Esophagus (tissue), 2 donors: ENCODE measurements around the gene PBX3. TPM values are rescaled to one million over a fixed set of nuclear protein-coding genes. Genes with fewer than 3 reads are reported as not detected.
A peak's percentile ranks its signal among the peaks of the same experiment; 100 is the strongest.

Experiments
- H3K27ac ChIP-seq, 2 donors: one replicate each; pipeline ENCODE4 v1.5.1; 2013; ENCODE audit warnings: low read depth in 2 of 2, mild to moderate bottlenecking in 2 of 2, inconsistent platforms in 1 of 2, low read length in 1 of 2, moderate library complexity in 1 of 2
- H3K27me3 ChIP-seq, 2 donors: one replicate each; pipeline ENCODE4 v1.6.1; 2013; ENCODE audit warnings: low read length in 2 of 2, control low read depth in 1 of 2, mild to moderate bottlenecking in 1 of 2; ENCODE audit not compliant: insufficient read depth in 2 of 2, control insufficient read depth in 1 of 2
- H3K36me3 ChIP-seq, 2 donors: one replicate each; pipeline ENCODE4 v1.6.1; 2013; ENCODE audit warnings: low read length in 1 of 2; ENCODE audit not compliant: control insufficient read depth in 2 of 2, insufficient read depth in 2 of 2
- H3K4me1 ChIP-seq, 2 donors: one replicate each; pipeline ENCODE4 v1.6.1; 2013; ENCODE audit warnings: low read length in 1 of 2; ENCODE audit not compliant: control insufficient read depth in 2 of 2, insufficient read depth in 2 of 2
- H3K4me3 ChIP-seq, 2 donors: one replicate each; pipeline ENCODE4 v1.5.1; 2013; ENCODE audit warnings: low read length in 2 of 2, mild to moderate bottlenecking in 2 of 2, low read depth in 1 of 2, moderate library complexity in 1 of 2
- H3K9me3 ChIP-seq, 2 donors: one replicate each; pipeline ENCODE4 v1.6.1; 2013; ENCODE audit warnings: mild to moderate bottlenecking in 2 of 2, low read depth in 1 of 2, low read length in 1 of 2, moderate library complexity in 1 of 2; ENCODE audit not compliant: control insufficient read depth in 2 of 2, insufficient read depth in 1 of 2
- WGBS, 2 donors: extraction: QIAGEN DNeasy Blood & Tissue Kit; methylation state at CpG; one replicate each; pipeline ENCODE4 v1.1.7; 2013; 5-methylcytosine and 5-hydroxymethylcytosine counted together
- polyA plus RNA-seq, 2 donors: library from polyadenylated mRNA; stranded (reverse); fragments of 200-250 nt; gene quantifications; one replicate each; pipeline ENCODE4 v1.2.3, GENCODE V29; 2013
- donor health status: healthy with polysubstance abuse.
- donor health status: Bipolar disorder and iron deficiency.

Gene PBX3
- polyA plus RNA-seq, 2 donors: 3.5 to 6.9 TPM

DNA sequence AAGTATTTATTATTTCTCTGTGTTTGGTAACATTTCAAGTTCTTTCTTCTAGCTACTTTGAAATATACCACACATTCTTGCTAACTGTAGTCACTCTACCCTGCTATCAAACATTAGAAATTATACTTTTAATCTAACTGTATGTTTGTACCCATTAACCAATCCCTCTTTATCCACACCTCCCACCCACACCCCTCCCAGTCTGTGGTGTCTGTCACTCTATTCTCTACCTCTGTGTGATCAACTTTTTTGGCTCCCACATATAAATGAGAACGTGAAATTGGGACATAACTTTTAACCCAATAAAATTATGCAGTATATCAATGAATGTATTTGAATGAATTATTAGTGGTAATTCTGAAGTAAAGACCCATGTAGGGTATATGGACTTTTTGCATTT, 79.7 kb downstream of the PBX3 start:
- no peaks in the 10 kb centered on the region for H3K4me1 ChIP-seq
- no peaks in the 10 kb centered on the region for H3K36me3 ChIP-seq
- H3K27ac ChIP-seq: no peak overlapping the region
- no peaks in the 10 kb centered on the region for H3K27me3 ChIP-seq
- WGBS, 2 donors: 84 to 87% methylated on average over 1 of the region's 1 CpG
- H3K9me3 ChIP-seq: no peaks in the 10 kb centered on the region
- H3K4me3 ChIP-seq: no peak overlapping the region

DNA sequence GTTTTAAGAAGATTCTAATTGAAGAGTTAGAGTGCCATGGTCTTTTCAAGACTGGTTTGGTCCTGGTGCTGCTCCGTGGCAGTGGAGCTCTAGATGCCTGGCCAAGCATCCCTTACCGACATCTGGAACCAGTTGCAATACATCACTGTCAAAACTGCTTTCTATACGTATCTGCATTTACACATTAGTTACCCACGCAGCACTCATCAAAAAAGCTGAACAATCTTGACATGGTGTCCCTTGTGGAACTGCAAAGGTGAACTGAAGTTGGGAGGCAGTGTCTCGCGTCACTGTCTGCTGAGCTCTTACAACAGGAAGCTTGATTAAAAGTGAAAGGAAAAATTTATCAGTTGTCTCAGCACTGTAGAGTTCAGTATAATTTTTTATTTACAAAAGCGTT, 82.6 kb downstream of the PBX3 start:
- no peaks in the 10 kb centered on the region for H3K9me3 ChIP-seq
- WGBS, 2 donors: 44 to 46% methylated on average over 7 of the region's 7 CpGs
- H3K36me3 ChIP-seq: no peaks in the 10 kb centered on the region
- H3K4me3 ChIP-seq: peak overlapping the region in 1 of 2 donors; percentile 19
- no peaks in the 10 kb centered on the region for H3K27me3 ChIP-seq
- no peak overlapping the region for H3K27ac ChIP-seq
- no peaks in the 10 kb centered on the region for H3K4me1 ChIP-seq

DNA sequence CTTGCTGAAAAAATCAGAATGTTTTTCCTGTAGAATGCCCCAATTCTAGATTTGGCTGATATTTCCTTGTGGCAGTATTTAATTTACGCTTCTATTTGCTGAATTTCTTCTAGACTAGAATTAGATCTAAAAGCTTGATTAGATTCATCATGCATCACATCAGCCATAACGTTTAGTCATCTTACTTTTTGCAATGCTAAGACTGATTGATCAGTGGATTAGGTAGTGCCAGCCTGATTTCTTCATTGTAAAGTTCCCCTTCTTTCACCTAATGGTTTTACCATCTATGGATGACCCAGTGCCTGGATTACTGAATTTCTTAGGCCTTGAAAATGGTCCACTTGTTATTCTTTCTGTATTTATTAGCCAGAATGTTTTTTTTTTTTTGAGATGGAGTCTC, 83.9 kb downstream of the PBX3 start:
- no peaks in the 10 kb centered on the region for H3K27me3 ChIP-seq
- H3K4me3 ChIP-seq: no peak overlapping the region
- H3K4me1 ChIP-seq: no peaks in the 10 kb centered on the region
- no peaks in the 10 kb centered on the region for H3K36me3 ChIP-seq
- no peak overlapping the region for H3K27ac ChIP-seq
- WGBS, 2 donors: 82 to 84% methylated on average over 2 of the region's 2 CpGs
- H3K9me3 ChIP-seq: no peaks in the 10 kb centered on the region

DNA sequence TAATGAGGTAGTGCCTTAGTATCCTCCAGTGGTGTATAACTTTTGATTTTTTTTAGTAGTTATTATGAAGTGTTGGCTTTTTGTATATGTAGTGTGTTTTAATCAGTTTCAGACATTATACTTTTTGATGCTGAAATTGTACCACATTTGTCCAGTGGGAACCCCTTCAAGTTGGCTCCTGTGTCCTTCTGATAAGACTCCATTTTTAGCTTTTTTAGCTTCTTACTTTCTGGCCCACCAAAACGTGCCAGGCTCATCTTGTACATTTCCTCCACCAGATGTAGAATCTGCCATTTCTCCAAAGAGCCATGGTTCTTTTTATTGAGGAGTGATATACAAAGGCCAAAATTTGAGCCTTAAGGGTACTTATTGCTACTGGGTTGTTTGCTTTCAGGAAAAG, 84.4 kb downstream of the PBX3 start:
- no peak overlapping the region for H3K27ac ChIP-seq
- no peaks in the 10 kb centered on the region for H3K36me3 ChIP-seq
- no peaks in the 10 kb centered on the region for H3K9me3 ChIP-seq
- no peaks in the 10 kb centered on the region for H3K27me3 ChIP-seq
- no peak overlapping the region for H3K4me3 ChIP-seq
- 84 to 88% methylated on average over 1 of the region's 1 CpG for WGBS, 2 donors
- no peaks in the 10 kb centered on the region for H3K4me1 ChIP-seq

DNA sequence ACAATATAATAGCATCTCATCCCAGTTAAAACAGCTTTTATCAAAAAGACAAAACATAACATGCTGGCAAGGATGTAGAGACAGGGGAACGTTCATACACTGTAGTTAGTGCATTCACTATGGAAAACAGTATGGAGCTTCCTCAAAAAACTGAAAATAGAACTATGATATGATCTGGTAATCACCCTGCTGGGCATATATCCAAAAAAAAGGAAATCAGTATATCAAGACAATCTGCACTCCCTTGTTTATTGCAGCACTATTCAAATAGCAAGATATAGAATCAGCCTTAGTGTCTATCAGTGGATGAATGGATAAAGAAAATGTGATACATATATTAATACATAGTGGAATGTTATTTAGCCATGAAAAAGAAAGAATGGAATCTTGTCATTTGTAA, 88.5 kb downstream of the PBX3 start:
- H3K4me1 ChIP-seq: no peaks in the 10 kb centered on the region
- H3K9me3 ChIP-seq: no peaks in the 10 kb centered on the region
- no peaks in the 10 kb centered on the region for H3K36me3 ChIP-seq
- no peaks in the 10 kb centered on the region for H3K27me3 ChIP-seq
- WGBS, 2 donors: 63 to 66% methylated on average over 1 of the region's 1 CpG
- no peak overlapping the region for H3K27ac ChIP-seq
- no peak overlapping the region for H3K4me3 ChIP-seq

DNA sequence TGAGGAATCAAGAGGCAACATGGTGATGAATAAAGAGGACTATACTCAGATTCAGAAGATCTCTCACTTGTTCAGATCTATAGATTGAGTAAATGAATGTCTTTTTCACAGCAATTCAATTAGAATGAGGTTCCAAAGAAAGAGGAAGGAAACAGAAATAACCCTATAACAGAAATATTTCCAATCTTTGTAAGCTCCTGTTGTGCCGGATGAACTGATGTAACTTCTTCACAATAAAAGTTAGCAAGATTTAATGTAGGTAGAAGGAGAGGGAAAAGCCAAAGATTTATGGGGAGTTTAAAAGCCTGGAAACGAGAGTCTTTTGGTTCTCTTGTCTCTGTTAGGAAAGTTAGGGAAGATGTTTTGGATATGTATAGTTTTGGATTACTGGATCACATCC, 92.1 kb downstream of the PBX3 start:
- Histone ChIP-seq H3K36me3 (no peaks in the 10 kb centered on the region), H3K4me1 (no peaks in the 10 kb centered on the region), H3K27me3 (no peaks in the 10 kb centered on the region), H3K4me3 (no peak overlapping the region), H3K9me3 (no peaks in the 10 kb centered on the region), H3K27ac (no peak overlapping the region)
- WGBS, 2 donors: 73 to 77% methylated on average over 2 of the region's 2 CpGs

DNA sequence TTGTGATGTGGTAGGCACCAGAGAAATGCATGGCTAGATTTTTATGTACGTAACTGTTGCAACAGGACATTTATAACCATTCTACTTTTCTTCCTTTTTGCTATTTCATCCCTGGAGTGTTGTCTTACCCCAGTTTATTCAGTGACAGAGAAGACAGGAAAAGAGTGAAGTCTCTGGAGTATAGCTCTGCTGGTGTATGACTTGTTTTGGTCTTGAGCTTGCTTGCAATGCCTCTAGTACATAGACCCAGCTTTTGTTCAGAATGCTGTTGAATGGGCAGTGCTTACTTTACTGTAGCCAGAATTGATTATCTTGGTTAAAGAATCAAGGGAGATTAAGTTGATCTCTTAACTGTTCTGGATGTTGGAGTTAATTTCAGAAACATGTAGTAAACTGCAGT, 94.3 kb downstream of the PBX3 start:
- H3K4me1 ChIP-seq: no peaks in the 10 kb centered on the region
- H3K27me3 ChIP-seq: no peaks in the 10 kb centered on the region
- WGBS, 2 donors: 91 to 96% methylated on average over 1 of the region's 1 CpG
- H3K27ac ChIP-seq: no peak overlapping the region
- H3K36me3 ChIP-seq: no peaks in the 10 kb centered on the region
- no peaks in the 10 kb centered on the region for H3K9me3 ChIP-seq
- H3K4me3 ChIP-seq: no peak overlapping the region

DNA sequence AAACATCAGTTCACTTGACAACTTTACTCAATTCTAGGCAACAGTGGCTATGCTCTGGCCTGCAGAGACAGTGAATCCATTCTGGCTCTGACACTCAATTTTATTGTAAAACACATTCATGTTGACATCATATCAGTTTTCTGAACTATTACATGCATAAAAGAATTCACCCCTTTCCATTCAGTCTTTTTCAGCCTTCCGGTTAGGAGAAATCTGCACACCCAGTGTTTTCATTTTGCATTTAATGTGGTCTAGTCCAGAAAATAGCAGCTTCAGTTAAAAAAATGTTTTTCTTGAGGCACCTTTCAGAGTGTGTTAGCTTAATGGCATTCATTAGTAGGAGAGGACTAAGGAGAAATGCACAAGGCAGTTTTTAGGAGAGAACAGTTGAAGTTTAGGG, 95.1 kb downstream of the PBX3 start:
- Histone ChIP-seq H3K9me3 (no peaks in the 10 kb centered on the region), H3K4me1 (no peaks in the 10 kb centered on the region), H3K4me3 (no peak overlapping the region), H3K36me3 (no peaks in the 10 kb centered on the region), H3K27ac (no peak overlapping the region), H3K27me3 (no peaks in the 10 kb centered on the region)
- 84 to 86% methylated on average over 1 of the region's 1 CpG for WGBS, 2 donors

DNA sequence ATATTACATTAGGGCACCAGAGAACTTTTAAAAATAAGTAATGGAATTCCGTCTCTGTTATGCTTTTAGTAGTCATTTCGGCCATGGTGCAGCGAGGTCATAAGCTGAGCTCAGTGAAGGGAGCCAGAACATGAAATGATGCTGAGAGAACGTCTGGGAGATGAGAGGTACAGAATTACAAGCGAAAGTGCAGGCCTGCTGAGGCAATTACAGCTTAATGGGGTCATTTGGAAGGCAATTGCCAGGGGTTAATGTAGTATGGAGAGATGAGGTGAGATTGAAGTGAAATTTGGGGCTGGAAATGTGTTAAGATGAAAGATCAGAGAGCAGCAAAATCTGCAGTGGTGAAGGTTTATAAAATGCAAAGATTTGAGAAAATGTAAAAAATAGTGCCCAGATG, 96.5 kb downstream of the PBX3 start:
- Histone ChIP-seq H3K27ac (no peak overlapping the region), H3K27me3 (no peaks in the 10 kb centered on the region), H3K36me3 (no peaks in the 10 kb centered on the region), H3K4me1 (no peaks in the 10 kb centered on the region), H3K4me3 (no peak overlapping the region), H3K9me3 (no peaks in the 10 kb centered on the region)
- 66 to 76% methylated on average over 5 of the region's 5 CpGs for WGBS, 2 donors

DNA sequence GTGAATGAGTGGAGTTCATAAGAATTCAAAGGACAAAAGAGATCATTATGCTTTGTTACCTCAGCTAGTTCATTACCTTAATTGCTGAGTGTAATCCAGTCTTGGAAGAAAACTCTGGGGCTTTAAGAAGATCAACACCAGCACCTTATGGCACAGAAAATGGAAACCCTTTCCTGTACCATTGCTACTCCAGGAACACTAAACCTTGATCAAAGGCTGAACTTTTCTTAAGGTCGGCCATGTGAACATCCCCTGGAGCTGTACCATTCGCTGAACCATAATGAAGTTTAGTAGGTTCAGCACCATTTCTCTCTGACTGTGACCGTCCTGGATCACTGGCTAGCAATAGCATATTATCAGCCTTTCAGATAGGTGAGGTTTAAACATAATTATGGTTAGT, 97.4 kb downstream of the PBX3 start:
- 84 to 91% methylated on average over 3 of the region's 3 CpGs for WGBS, 2 donors

More for the DNA sequence above, 97.4 kb downstream of the PBX3 start:
- Histone ChIP-seq H3K4me1 (no peaks in the 10 kb centered on the region), H3K27ac (no peak overlapping the region), H3K36me3 (no peaks in the 10 kb centered on the region), H3K4me3 (no peak overlapping the region), H3K9me3 (no peaks in the 10 kb centered on the region), H3K27me3 (no peaks in the 10 kb centered on the region)
